Caco-2 (cell line): ENCODE data around the gene STX17. TPM values are rescaled to one million over a fixed set of nuclear protein-coding genes. Genes with fewer than 3 reads are reported as not detected.

Experiments
- BruUV-seq: library from RNA; stranded (reverse); fragments of 400-500 nt; replicated peaks from 2 replicates; lab custom pipeline; 2021; lab: Mats Ljungman, UMichigan
- CTCF ChIA-PET: fragments of 300-600 bp; sonication (Branson Sonifier 250); formaldehyde crosslinking; loops from one replicate; lab custom pipeline; 2022; ENCODE audit warnings: antibody characterized with exemption; lab: Charles Lee
- POLR2A ChIA-PET: fragments of 300-600 bp; sonication (Branson Sonifier 250); formaldehyde crosslinking; loops from one replicate; lab custom pipeline; 2022; ENCODE audit warnings: antibody characterized with exemption; lab: Charles Lee
- DNase-seq, 2 experiments: peaks; one replicate each; pipeline versions ENCODE4 v3.0.0 to v3.0.0-alpha.2; 2020 to 2022
- H3K27me3 ChIP-seq: replicated peaks from 2 replicates; pipeline ENCODE4 v1.6.0; 2011; ENCODE audit warnings: low read length; ENCODE audit not compliant: control insufficient read depth, insufficient read depth
- H3K36me3 ChIP-seq: 2 replicates; pipeline ENCODE4 v1.5.1; 2011; ENCODE audit warnings: low read length; ENCODE audit not compliant: control insufficient read depth, insufficient read depth
- H3K4me1 ChIP-seq: fragments of 250-450 bp; sonication (Bioruptor Pico); 2 replicates; pipeline ENCODE4 v1.5.1; 2020; ENCODE audit warnings: mild to moderate bottlenecking
- H3K4me3 ChIP-seq: 2 replicates; pipeline ENCODE4 v1.5.1; 2011; ENCODE audit warnings: low read depth, mild to moderate bottlenecking, control low read depth, low read length
- H3K9me3 ChIP-seq: fragments of 250-450 bp; sonication (Bioruptor Pico); 2 replicates; pipeline ENCODE4 v1.5.1; 2020; ENCODE audit warnings: mild to moderate bottlenecking, moderate library complexity
- H3K27ac Mint-ChIP-seq: one replicate; pipeline ENCODE4 v1.8.0; 2022; ENCODE audit warnings: mixed read lengths; ENCODE audit not compliant: unreplicated experiment
- H3K27me3 Mint-ChIP-seq: one replicate; pipeline ENCODE4 v1.8.0; 2022; ENCODE audit warnings: mixed read lengths; ENCODE audit not compliant: insufficient read depth, unreplicated experiment
- H3K36me3 Mint-ChIP-seq: one replicate; pipeline ENCODE4 v1.8.0; 2022; ENCODE audit warnings: mild to moderate bottlenecking, mixed read lengths; ENCODE audit not compliant: insufficient read depth, unreplicated experiment
- H3K4me1 Mint-ChIP-seq: one replicate; pipeline ENCODE4 v1.8.0; 2022; ENCODE audit warnings: low read depth, mixed read lengths; ENCODE audit not compliant: unreplicated experiment
- H3K4me3 Mint-ChIP-seq: one replicate; pipeline ENCODE4 v1.8.0; 2022; ENCODE audit warnings: mild to moderate bottlenecking, moderate library complexity, mixed read lengths; ENCODE audit not compliant: unreplicated experiment
- H3K9me3 Mint-ChIP-seq: one replicate; pipeline ENCODE4 v1.8.0; 2022; ENCODE audit warnings: mixed read lengths; ENCODE audit not compliant: unreplicated experiment
- CTCF ChIP-seq, 2 experiments: fragments of 200-600 bp in 1 of 2; IDR thresholded peaks; 1 replicate in 1 of 2; 2 replicates in 1 of 2; pipeline versions ENCODE4 v1.5.1 to v1.8.0; 2011 to 2022; ENCODE audit warnings: antibody characterized with exemption in 1 of 2, control low read depth in 1 of 2, inconsistent platforms in 1 of 2, low read depth in 1 of 2, low read length in 1 of 2, mild to moderate bottlenecking in 1 of 2, moderate library complexity in 1 of 2; ENCODE audit not compliant: insufficient read depth in 1 of 2, severe bottlenecking in 1 of 2, unreplicated experiment in 1 of 2
- intact Hi-C: fragments of 100-400 bp; cut with micrococcal nuclease; formaldehyde crosslinking; loops from one replicate; pipeline ENCODE4 v1.10.0; 2022; ENCODE audit not compliant: unreplicated experiment
- total RNA-seq: library from RNA; stranded (reverse); gene quantifications from 2 replicates; pipeline ENCODE4 v1.2.3, GENCODE V29; 2022

Gene STX17
- total RNA-seq, 1 experiment from 2014 or later, result 40.2 TPM

- H3K27me3 Mint-ChIP-seq, result no peaks in the 10 kb centered on the region
- no peaks in the 10 kb centered on the region for H3K4me1 Mint-ChIP-seq
- Histone ChIP-seq H3K9me3 (no peaks in the 10 kb centered on the region), H3K27me3 (no peaks in the 10 kb centered on the region), H3K4me1 (no peaks in the 10 kb centered on the region), H3K36me3 (no peaks in the 10 kb centered on the region), H3K4me3 (no peak overlapping the region)
- no peak for TF ChIP-seq CTCF (IDR thresholded peaks at IDR 0.05; ENCODE audit: insufficient read depth in 1 of 2, low read depth in 1 of 2, low read length in 1 of 2, severe bottlenecking in 1 of 2, unreplicated experiment in 1 of 2)
- no peak overlapping the region for H3K4me3 Mint-ChIP-seq
- ChIA-PET POLR2A (no interaction called here), CTCF (no interaction called here)
- no peak for DNase-seq
- intact Hi-C loops, result no loop called here
- no peaks in the 10 kb centered on the region for H3K9me3 Mint-ChIP-seq
- no peak overlapping the region for H3K27ac Mint-ChIP-seq
- BruUV-seq, result no TSS peak
- no peaks in the 10 kb centered on the region for H3K36me3 Mint-ChIP-seq
These were observed 40.1 kb upstream of the STX17 start for GRCh38 chr9:99866398-99866797.

DNA sequence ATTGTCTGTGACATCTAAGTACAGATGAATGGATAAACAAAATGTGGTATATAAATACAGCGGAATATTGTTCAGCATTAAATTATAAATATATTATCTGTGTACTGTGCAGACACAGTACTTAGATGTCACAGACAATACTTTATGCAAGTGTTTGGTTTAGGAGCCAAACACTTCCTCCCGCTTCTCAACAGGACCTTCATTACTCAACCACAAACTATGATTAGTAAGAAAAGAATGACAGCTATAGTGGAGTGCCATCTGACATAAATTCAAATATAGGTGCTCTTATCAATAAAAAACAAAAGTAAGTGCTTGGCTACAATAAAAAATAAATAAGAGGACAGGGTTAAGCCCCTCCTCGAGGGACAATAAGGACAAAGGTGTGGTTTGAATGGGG, 38.9 kb upstream of the STX17 start:
- DNase-seq, result no peak
- ChIA-PET CTCF (no interaction called here), POLR2A (interaction anchor here (0.6 kb wide), 1 partner anchor 660 kb away, joined by 5 read pairs; no protein-coding TSS in a partner anchor)
- Histone ChIP-seq H3K4me1 (no peaks in the 10 kb centered on the region), H3K9me3 (no peaks in the 10 kb centered on the region), H3K4me3 (no peak overlapping the region), H3K27me3 (no peaks in the 10 kb centered on the region), H3K36me3 (no peaks in the 10 kb centered on the region)
- TF ChIP-seq CTCF (IDR thresholded peaks at IDR 0.05; ENCODE audit: insufficient read depth in 1 of 2, low read depth in 1 of 2, low read length in 1 of 2, severe bottlenecking in 1 of 2, unreplicated experiment in 1 of 2), result no peak
- Mint-ChIP-seq H3K27me3 (no peaks in the 10 kb centered on the region), H3K27ac (no peak overlapping the region), H3K9me3 (no peaks in the 10 kb centered on the region), H3K36me3 (no peaks in the 10 kb centered on the region), H3K4me3 (no peak overlapping the region), H3K4me1 (no peaks in the 10 kb centered on the region)
- intact Hi-C loops, result no loop called here
- BruUV-seq, result no TSS peak

- H3K36me3 Mint-ChIP-seq, result no peaks in the 10 kb centered on the region
These were observed 38.5 kb upstream of the STX17 start for GRCh38 chr9:99867968-99868367.

More at GRCh38 chr9:99867968-99868367, 38.5 kb upstream of the STX17 start:
- POLR2A ChIA-PET, result interaction anchor here (0.6 kb wide), 1 partner anchor 659 kb away, joined by 5 read pairs; no protein-coding TSS in a partner anchor
- no peak overlapping the region for H3K27ac Mint-ChIP-seq
- no peaks in the 10 kb centered on the region for H3K9me3 ChIP-seq
- no peaks in the 10 kb centered on the region for H3K4me1 Mint-ChIP-seq
- H3K4me3 Mint-ChIP-seq, result no peak overlapping the region
- no peaks in the 10 kb centered on the region for H3K4me1 ChIP-seq
- no TSS peak for BruUV-seq
- no peaks in the 10 kb centered on the region for H3K27me3 Mint-ChIP-seq
- no peak overlapping the region for H3K4me3 ChIP-seq
- intact Hi-C loops, result no loop called here
- CTCF ChIA-PET, result no interaction called here
- no peak for TF ChIP-seq CTCF (IDR thresholded peaks at IDR 0.05; ENCODE audit: insufficient read depth in 1 of 2, low read depth in 1 of 2, low read length in 1 of 2, severe bottlenecking in 1 of 2, unreplicated experiment in 1 of 2)
- no peaks in the 10 kb centered on the region for H3K36me3 ChIP-seq
- no peaks in the 10 kb centered on the region for H3K27me3 ChIP-seq
- H3K9me3 Mint-ChIP-seq, result no peaks in the 10 kb centered on the region
- DNase-seq, result no peak
